ENCODE measurements around the gene STEAP1. TPM values are rescaled to one million over a fixed set of nuclear protein-coding genes. Genes with fewer than 3 reads are reported as not detected.

Gene STEAP1
- polyA plus RNA-seq, 4 donors = 1.7 to 13.1 (median 11.0) TPM

- DNase-seq (ENCODE audit: low read depth in 4 of 4, low spot score in 3 of 4) = no peak
Measured at GRCh38 chr7:90210475-90210874, 56.2 kb downstream of the STEAP1 start.

- peak in 1 of 4 donors; percentile 23 for DNase-seq (ENCODE audit: low read depth in 4 of 4, low spot score in 3 of 4)
Measured at GRCh38 chr7:90210981-90211380, 56.7 kb downstream of the STEAP1 start.

GRCh38 chr7:90211391-90212148 is 57.3 kb downstream of the STEAP1 start, which contains the start of gene STEAP2:
STEAP2 (plus strand) TSS chr7:90211740; CDS start chr7:90225083, 13,343 bp downstream.
- DNase-seq (ENCODE audit: low read depth in 4 of 4, low spot score in 3 of 4) = peak; percentile 73 to 82 (median 73)

- peak in 1 of 4 donors; percentile 18 for DNase-seq (ENCODE audit: low read depth in 4 of 4, low spot score in 3 of 4)
Measured at GRCh38 chr7:90212149-90212495, 57.9 kb downstream of the STEAP1 start.

- no peak for DNase-seq (ENCODE audit: low read depth in 4 of 4, low spot score in 3 of 4)
Measured at GRCh38 chr7:90213521-90213920, 59.3 kb downstream of the STEAP1 start.

Other genes with a start within 250 kb of the STEAP1 start
- gene STEAP2, start 57.3 kb downstream of the STEAP1 start, polyA plus RNA-seq (ENCODE audit: insufficient read length in 4 of 4) = 10 to 100 TPM in 3 of 4 donors, 1 to 10 TPM in 1; 2.4 to 17.3 (median 13.3) TPM
- gene CFAP69, start 90.7 kb downstream of the STEAP1 start, polyA plus RNA-seq (ENCODE audit: insufficient read length in 4 of 4) = 10 to 100 TPM in 3 of 4 donors, 1 to 10 TPM in 1; 6.6 to 20.8 (median 18.4) TPM
- gene FAM237B, start 166.8 kb downstream of the STEAP1 start, polyA plus RNA-seq (ENCODE audit: insufficient read length in 4 of 4) = under 1 TPM in 3 of 4 donors, not detected in 1; 0.30 to 0.84 (median 0.34) TPM
- gene GTPBP10, start 192.2 kb downstream of the STEAP1 start, polyA plus RNA-seq (ENCODE audit: insufficient read length in 4 of 4) = 10 to 100 TPM; 21.0 to 30.3 (median 27.7) TPM
- 10 to 100 TPM; 34.3 to 54.0 (median 52.4) TPM for gene CLDN12, start 249.0 kb downstream of the STEAP1 start, polyA plus RNA-seq (ENCODE audit: insufficient read length in 4 of 4)